Measurements from ENCODE around the gene ANKK1. TPM values are rescaled to one million over a fixed set of nuclear protein-coding genes. Genes with fewer than 3 reads are reported as not detected.

Gene ANKK1
- total RNA-seq, 1 experiment from 2014 or later = not detected

DNA sequence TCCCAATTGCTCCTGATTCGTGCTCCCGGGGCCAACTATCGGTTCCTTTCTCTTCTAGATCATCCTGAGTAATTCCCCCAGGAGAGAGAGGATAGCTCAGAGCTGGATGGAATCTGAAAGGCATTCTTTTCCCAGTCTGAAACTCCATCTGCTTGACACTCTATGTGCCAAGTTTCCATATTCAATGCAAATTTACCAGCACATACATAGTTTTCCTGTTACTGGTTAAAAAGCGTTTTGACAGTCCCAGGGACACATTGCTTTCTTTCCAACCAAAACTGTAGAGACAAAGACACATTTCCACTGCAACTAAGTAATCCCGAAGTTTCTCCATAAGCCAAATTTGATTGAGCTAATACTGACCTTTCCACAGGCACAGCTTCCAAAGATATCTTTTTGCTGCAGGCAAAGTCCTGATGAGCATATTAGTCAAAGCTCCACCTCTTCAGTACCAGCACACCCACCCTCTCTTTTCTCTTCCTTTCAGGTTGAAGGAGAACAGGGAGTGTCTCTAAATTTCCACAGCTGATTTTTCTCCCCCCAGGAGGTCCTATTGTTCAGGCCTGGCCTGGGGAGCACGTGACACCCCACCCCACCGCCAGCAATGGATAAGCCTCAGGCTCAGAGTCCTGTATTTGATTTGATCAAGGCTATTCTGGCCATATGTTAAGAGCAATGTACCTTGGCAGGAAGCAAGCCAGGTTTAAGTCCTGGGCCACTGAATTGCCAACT, 9.7 kb upstream of the ANKK1 start:
- DNase-seq (ENCODE audit: low read depth) = no peak

DNA sequence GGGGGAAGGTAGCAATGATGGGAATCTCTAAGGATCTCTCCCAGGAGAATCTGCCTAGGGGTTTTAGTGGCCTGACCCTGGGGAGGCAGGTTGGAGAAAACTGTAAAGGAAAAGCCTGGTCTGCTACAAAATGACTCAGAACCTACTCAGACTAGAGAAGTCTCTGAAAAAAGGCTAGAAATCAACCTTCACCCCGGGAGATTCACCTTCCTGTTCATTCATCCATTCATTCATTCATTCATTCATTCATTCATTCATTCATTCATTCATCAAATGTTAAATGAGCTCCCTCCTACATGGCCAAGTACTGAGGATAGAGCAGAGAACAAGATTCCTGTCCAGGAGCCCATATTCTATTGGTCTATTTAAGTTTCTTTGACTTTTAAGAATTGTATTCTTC, 8.9 kb upstream of the ANKK1 start:
- DNase-seq (ENCODE audit: low read depth) = no peak

DNA sequence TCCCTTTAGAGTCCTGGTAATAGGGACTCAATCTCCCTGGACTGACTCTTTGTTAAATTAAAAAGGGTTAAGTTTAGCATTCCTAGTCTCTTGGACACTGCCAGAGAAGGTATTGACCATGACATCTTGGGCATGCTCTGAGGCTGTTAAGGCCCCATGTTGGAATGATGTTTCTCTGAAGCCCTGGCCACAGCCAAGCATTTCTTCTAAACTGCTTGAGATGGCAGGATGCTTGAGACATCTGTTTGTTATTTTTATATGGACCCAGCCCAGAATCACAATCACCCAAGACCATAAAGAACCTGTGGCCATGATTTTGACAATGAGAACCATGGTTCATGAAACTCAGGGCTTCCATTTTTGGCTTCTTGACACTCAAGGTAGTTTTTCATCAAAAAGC, 5.5 kb upstream of the ANKK1 start:
- DNase-seq (ENCODE audit: low read depth) = no peak

DNA sequence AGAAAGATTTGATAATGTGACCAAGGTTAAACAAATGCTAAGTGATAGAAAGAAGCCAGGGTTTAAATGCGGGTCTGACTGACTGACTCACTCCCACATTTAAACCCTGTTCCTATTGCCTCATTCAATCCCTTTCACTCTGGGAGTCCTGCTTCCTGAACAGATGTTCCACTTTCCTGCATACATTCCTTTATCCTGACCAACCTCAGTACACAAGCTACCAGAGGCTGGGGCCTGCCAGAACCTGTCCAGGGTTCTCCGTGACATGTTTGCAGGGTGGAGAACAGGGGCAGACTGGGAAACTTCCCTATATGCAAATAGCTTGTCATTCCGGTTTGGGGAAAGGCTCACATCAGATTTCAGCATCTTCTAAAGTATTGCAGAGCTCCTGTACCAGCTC, 3.0 kb upstream of the ANKK1 start:
- peak; percentile 80 for DNase-seq (ENCODE audit: low read depth)

DNA sequence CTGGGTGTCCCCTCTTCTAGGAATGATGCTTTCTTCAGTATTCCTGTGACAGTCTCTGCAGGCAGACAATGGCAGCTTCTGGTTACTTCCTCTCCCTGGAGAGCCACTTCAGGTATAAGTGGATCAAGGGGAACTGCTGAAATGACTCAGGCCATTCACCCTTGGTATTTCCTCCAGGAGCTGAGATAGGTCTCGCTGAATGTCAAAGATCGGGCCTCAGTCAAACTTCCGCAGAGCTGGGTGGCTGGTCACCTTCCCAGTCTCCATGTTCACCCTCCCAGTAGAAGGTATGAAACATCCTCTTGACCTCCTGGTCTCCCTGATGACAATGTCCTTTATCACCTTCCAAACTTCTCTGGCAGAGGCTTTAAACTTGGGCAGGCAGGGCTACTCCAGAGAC, 1.8 kb upstream of the ANKK1 start:
- DNase-seq (ENCODE audit: low read depth) = no peak

DNA sequence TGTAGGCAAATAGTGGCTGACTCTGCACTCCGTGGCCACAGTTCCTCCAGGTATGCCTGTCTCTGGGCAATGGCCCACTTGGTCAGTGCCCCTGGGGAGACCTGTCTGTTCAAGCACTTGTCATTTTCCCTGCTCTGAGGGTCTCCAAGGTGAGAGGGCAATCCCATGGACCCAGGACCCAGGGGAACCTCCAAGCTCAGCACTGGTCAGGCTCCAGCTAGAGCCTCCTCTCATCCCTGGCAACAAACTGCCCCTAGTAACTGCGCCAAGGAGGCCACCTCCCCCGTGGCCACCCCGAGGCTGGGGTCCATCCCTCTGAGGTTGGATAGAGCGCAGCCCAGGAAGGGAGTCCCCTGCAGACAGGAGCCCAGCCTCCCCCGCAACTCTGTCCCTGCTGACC, 713 bp upstream of the ANKK1 start:
- no peak for DNase-seq (ENCODE audit: low read depth)

DNA sequence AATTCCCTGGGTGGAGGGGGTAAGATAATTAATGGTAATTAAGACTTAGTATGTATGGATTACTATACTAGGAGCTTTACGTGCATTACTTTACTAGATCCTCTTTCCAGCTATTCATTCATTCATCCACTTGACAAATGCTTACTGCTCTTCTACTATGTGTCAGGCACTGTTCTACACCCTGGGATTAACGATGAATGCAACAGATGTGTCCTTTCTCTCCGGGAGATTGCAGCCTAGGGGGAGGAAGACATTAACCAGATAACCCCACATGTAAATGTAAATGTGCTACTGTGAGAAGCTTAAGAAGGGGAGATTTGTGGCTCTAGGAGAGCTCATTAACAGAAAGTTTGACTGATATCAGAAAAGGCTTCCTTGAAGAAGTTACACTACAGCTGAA, 1.7 kb downstream of the ANKK1 start:
- no peak for DNase-seq (ENCODE audit: low read depth)

DNA sequence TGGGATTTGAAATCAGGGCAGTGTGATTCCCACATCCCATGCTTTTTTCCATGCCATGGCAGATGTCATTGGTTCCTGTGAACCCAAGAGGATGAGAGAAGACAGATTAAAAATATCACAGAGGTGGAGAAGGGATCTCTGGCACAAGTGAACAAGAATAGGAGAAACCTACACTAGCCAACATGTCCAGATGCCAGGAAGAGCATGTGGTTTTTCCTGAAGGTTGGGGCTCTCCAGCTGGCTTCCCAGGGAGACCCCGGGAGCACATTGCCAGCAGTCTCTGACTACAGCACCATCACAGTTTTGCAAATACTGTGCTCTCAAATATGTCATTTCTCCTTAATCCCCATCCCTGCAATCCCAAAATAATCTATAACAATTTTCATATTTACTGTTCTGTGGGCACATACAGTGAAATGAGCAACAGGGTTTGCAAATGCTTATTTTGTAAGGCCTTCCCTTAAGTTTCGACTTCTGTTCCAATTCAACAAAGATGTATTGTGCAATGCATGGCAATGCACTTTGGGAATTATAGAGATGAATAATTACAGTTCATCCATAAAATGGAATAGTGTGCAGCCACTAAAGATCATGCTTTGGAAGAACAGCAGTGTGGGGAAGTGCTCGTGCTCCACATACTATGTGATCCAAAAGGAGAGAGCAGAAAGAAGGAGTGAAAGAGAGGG, 4.8 kb downstream of the ANKK1 start:
- no peak for DNase-seq (ENCODE audit: low read depth)

DNA sequence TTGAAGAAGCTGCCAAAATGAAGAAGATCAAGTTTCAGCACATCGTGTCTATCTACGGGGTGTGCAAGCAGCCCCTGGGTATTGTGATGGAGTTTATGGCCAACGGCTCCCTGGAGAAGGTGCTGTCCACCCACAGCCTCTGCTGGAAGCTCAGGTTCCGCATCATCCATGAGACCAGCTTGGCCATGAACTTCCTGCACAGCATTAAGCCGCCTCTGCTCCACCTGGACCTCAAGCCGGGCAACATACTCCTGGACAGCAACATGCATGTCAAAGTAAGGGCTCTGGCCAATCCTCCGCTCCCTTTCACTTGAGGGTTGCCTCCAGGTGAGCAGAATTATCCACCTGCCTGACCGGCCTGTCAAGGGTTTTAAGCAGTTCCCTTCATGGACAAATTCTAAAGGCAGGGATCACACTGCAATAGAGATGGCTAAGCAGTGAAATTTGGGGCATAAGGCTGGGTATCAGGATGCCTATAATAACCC, 6.0 kb downstream of the ANKK1 start:
- DNase-seq (ENCODE audit: low read depth) = no peak

DNA sequence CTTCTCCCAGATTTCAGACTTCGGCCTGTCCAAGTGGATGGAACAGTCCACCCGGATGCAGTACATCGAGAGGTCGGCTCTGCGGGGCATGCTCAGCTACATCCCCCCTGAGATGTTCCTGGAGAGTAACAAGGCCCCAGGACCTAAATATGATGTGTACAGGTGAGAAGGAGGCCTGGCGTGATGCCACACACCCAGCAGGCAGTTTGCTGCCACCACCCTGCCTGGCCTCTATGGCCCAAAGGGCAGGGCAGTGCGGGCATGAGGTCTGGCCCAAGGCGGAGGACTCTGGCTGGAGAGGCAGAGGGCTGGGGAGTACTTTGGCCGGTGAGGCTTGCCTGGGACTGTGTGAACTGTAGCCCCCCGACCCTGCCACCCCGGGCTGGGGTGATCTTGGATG, 7.3 kb downstream of the ANKK1 start:
- no peak for DNase-seq (ENCODE audit: low read depth)

DNA sequence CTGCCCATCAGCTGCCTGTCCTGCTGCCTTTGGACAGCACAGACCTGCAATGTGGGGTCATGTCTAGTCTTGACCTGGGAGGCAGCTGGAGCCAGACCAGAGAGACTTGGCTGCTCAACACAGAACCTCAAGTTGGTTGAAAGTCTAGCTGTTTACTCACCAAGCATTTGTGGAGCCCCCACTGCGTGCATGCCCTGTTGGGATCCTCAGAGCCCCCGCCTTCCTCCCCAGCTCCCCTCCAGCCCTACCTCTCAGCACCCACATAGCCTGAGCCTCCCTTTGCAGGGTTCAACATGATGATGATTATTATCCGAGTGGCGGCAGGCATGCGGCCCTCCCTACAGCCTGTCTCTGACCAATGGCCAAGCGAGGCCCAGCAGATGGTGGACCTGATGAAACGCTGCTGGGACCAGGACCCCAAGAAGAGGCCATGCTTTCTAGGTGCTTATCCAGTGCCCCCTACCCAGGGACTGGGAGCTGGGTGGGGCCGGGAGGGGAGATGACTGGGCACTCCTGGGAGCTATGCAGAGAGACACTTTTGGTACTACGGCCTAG, 8.3 kb downstream of the ANKK1 start:
- no peak for DNase-seq (ENCODE audit: low read depth)

DNA sequence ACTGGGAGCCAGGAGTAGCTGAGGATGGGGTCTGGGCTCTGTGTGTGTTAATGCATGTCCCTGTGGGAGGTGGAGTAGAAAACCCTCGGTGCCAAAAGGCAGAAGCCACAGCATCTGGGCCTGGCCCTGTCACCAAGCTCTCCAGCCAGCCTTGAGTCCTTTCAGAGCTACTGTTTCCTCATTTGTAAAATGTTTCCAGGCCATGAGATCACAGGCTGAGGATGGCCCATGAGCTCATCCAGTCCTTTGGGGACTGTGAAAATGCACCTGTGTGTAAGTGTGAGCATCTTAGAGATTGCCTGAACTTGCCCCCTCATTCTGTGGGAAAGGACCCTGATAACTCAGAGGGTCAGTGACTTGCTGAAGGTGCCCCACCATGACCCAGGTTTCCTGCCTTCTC, 9.1 kb downstream of the ANKK1 start:
- no peak for DNase-seq (ENCODE audit: low read depth)

DNA sequence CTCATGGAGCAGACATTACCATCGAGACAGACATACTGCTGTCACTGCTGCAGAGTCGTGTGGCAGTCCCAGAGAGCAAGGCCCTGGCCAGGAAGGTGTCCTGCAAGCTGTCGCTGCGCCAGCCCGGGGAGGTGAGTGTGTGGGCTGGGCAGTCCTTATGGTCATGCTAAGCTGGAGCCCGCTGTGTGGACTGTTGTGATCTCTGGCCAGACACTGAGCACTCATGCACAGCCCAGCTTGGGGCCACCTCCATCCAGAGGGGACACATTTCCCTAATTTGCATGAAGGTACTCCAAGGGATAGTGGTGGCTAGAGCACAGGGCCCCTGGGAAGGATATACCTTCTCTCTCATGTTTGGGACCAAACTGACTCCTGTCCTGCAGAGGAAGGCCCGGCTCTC, 9.6 kb downstream of the ANKK1 start:
- no peak for DNase-seq (ENCODE audit: low read depth)

DNA sequence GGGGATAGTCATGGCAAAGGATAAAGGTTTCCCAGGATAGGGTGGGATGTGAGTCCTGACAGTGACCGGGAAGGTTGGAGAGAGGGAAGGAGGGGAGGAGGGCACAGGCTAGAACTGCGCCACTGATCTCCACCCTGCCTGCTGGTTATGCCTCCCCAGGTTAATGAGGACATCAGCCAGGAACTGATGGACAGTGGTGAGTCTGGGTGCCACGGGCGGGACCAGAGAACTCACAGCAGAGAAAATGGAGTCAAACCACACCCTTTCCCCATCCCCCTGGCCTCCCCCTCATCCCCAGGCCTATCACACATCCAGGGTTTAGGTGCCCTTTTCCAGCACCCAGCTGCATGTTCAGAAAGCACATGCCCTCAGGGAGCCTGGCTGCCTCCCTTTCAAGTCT, 10.2 kb downstream of the ANKK1 start:
- DNase-seq (ENCODE audit: low read depth) = no peak

DNA sequence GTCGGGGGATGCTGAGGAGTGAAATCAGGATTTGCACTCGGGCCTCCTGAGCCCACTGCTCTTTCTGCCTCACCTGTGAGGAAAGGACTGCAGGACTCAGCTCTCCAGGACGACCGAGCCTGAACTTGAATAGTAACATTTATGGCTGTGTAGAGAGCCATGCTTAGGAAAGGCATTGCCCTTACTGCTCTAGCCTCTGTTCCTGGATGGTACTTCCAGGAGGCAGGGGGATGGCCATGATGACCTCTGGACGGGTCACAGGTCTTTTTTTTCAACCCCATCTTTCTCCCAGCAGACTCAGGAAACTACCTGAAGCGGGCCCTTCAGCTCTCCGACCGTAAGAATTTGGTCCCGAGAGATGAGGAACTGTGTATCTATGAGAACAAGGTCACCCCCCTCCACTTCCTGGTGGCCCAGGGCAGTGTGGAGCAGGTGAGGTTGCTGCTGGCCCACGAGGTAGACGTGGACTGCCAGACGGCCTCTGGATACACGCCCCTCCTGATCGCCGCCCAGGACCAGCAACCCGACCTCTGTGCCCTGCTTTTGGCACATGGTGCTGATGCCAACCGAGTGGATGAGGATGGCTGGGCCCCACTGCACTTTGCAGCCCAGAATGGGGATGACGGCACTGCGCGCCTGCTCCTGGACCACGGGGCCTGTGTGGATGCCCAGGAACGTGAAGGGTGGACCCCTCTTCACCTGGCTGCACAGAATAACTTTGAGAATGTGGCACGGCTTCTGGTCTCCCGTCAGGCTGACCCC, 11.3 kb downstream of the ANKK1 start:
- no peak for DNase-seq (ENCODE audit: low read depth)

DNA sequence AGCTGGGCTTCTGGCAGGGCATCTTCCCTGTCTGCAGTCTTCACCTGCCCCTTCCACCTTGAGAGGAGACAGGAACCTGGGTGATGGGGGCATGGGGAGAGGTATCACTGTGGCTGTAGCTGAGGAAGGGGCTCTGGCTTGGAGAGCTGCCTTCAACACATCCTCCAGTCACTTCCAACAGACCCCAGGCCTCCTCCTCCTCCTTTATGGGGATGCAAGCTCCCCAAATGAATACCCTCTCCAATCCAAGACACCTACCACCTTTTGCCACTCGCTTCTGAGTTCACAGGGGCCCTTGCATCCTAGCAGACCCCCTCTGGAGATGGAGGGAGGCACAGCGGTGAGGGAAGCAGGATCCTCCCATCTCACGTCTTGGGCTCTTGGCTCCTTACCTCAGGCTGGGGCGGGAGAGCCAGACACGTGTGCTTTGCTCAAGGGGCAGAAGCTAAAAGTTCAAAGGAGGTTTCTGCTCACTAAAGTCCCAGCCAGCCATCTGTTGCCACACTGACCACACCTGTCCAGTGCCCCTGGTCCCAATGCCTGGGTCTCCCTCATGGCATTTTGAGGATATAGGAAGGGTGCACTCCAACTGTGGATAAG, 13.2 kb downstream of the ANKK1 start:
- DNase-seq (ENCODE audit: low read depth) = no peak

DNA sequence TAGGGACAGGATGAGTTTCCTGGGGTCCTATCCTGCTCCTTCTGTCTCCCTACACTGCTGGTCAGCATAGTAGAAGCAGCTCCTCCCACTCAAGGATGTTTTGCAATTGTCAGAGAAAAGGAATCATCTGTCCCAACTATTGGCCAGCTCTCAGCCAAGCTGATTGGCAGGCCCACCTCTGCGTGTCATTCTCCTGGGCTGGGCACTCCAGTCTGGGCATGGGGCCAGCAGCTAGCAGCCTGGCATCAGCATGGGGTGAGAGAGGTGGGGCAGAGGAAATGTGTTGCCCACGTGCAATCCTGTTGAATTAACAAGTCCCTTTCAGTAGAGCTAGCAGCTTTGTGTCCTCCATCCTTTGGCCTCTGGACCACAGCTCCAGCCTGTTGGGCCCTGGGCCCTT, 14.1 kb downstream of the ANKK1 start:
- DNase-seq (ENCODE audit: low read depth) = peak; percentile 70

DNA sequence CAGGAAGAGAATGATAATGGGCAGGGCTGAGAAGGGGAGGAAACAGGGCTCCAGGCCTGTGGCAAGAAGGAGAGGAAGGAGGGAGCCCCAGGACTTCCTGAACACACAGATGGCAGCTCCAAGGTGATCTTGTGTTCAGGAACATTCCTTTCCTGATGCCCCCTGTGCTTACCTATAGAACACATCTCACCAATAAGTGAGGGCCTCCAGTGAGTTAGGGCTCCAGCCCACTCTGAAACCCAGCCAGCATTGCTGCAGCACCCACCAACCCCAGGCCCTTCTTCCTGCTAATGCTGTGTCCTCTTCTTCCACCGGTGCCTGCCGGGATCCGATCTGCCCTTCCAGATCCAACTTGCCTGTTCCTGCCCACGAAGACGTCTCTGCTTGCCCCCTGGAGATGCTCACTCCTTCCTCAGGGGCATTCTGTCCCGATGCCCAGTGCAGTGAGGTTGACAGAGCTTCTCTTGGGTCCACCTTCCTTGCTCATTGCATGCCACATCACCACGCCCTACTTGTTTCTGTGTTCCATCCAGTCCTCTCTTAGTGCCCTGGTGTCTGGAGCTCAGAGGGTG, 17.4 kb downstream of the ANKK1 start:
- DNase-seq (ENCODE audit: low read depth) = no peak

DNA sequence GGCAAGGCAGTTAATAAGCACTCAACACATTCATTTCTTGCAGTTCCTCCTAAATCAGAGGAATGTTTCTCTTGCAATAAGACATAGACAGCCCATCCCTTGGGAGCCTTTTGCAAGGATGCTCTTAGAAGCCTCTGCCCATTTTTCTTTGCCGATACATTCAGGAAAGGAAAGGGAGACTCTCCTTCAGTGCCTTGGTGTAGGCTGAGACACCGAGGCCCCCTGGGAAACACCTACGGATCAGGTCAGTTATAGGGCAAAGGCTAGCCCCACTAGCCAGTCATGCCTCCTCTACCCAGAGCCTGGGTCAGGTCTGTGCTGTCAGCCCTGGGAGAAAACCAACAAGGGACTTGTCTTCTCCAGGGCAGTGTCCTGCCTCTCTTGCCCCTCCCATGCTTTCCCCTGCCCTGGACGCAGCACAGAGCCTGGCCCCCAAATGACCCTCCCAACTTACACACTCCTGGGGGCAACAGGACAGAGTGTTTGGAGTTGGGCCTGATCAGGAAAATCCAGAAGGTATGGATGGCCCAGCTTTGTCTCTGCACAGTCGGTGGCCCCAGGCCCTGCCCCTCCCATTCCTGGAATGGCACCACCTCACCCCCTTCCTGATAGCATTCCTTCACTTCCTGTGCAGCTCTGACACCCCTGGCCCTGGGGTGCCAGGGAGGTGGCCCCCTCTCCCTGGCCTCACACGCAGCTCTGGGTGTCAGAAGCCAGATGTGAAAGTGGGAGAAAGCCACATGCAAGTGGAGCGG, 18.3 kb downstream of the ANKK1 start:
- no peak for DNase-seq (ENCODE audit: low read depth)

DNA sequence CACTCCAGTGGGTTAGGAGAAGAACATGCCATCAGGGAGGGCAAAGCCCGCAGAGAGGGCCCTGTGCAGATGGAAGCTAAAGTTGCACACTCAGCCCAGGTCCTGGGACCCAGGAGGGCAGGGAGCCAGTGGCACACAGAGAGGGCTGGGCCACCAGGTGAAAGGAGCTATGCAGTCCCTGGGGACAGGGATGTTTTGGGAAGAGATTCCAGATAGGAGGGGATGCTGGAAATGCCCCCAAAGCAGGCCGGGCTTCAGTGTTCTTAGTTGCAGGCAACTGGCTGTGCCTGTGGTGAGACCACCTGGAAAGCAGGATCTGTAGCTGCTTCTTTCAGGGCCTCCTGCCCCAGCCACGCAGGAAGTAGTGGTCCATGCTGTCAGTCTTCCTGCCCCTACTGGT, 19.6 kb downstream of the ANKK1 start:
- DNase-seq (ENCODE audit: low read depth) = no peak

DNA sequence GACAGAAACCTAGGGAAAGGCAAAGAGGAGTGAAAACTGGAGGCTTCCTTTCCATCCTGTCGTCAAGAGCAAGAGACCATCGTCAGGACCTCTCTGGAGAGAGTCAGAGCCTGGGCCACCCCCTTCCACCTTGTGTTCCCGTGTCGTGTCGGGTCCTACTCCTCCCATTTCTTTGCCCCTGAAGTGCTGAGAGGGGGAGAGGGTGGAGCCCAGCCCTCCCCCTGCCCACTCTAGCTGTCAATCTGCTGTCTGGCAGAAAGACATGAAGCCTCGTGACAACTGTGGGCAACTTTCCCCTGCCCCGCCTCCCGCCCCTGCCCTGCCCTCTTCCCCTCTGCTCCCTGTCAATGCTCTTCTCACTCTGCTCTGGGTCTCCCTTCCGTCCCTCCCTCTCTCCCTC, 20.6 kb downstream of the ANKK1 start:
- no peak for DNase-seq (ENCODE audit: low read depth)

All from Daoy (cell line).